Measurements from ENCODE around the gene MPRIP.

The MPRIP gene

GRCh38 chr17:17090642-17091103 lies 48.4 kb downstream of the MPRIP start:
- TF ChIP-seq CTCF (IDR thresholded peaks at IDR 0.05; ENCODE audit: extremely low read depth, insufficient read depth, missing control alignments): no peak
- DNase-seq (ENCODE audit: low spot score): no peak

DNA sequence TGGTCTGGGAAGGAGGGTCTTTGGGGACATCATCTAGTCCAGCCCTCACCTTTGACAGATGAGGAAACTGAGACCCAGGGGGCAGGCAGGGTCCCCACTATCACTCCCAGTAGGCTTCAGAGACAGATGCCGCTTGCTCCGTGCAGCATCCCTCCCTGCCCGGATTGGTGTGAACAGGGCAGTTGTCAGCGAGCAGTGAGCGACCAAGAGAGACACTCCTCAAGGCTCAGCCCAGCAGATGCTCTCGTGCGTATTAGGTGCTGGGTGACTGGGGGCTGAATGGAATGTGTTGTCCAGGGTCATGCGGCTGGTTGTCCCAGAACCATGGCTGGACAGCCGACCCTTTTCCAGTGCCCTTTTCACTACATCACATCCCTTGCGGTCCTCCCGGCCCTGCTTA lies 49.0 kb downstream of the MPRIP start:
- no peak for DNase-seq (ENCODE audit: low spot score)
- no peak for TF ChIP-seq CTCF (IDR thresholded peaks at IDR 0.05; ENCODE audit: extremely low read depth, insufficient read depth, missing control alignments)
- in situ Hi-C loops (cut with MboI; ENCODE audit: low pct_unique_long_range_greater_than_20kb, low sequenced_read_pairs, unreplicated experiment): no loop called here

More at GRCh38 chr17:17090642-17091103, 48.4 kb downstream of the MPRIP start:
- in situ Hi-C loops (cut with MboI; ENCODE audit: low pct_unique_long_range_greater_than_20kb, low sequenced_read_pairs, unreplicated experiment): no loop called here

- TF ChIP-seq CTCF (IDR thresholded peaks at IDR 0.05; ENCODE audit: extremely low read depth, insufficient read depth, missing control alignments): no peak
- in situ Hi-C loops (cut with MboI; ENCODE audit: low pct_unique_long_range_greater_than_20kb, low sequenced_read_pairs, unreplicated experiment): no loop called here
- DNase-seq (ENCODE audit: low spot score): no peak
Observed at GRCh38 chr17:17091856-17092756, 49.8 kb downstream of the MPRIP start.

DNA sequence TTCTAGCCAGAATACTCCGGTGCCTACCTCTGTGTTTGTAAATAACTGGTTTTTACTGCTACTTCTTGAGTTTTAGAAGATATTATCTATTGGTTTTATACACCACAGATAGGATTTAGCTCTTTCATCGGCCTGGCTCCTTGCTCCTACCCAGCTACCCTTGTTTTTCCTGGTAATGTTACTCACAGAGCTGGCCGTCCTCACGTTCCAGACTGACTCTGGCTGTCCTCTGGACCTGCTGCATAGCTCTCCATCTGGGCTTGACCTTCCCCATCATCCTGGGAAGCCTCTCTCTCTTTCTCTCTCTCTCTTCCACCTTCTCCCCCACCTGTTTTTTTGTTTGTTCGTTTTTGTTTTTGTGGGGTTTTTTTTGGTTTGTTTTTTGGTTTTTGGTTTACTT lies 51.5 kb downstream of the MPRIP start:
- TF ChIP-seq CTCF (IDR thresholded peaks at IDR 0.05; ENCODE audit: extremely low read depth, insufficient read depth, missing control alignments): no peak
- in situ Hi-C loops (cut with MboI; ENCODE audit: low pct_unique_long_range_greater_than_20kb, low sequenced_read_pairs, unreplicated experiment): no loop called here
- no peak for DNase-seq (ENCODE audit: low spot score)

GRCh38 chr17:17096438-17097178 lies 54.4 kb downstream of the MPRIP start:
- DNase-seq (ENCODE audit: low spot score): no peak
- in situ Hi-C loops (cut with MboI; ENCODE audit: low pct_unique_long_range_greater_than_20kb, low sequenced_read_pairs, unreplicated experiment): no loop called here
- no peak for TF ChIP-seq CTCF (IDR thresholded peaks at IDR 0.05; ENCODE audit: extremely low read depth, insufficient read depth, missing control alignments)

GRCh38 chr17:17097763-17098345 lies 55.6 kb downstream of the MPRIP start:
- DNase-seq (ENCODE audit: low spot score): no peak
- in situ Hi-C loops (cut with MboI; ENCODE audit: low pct_unique_long_range_greater_than_20kb, low sequenced_read_pairs, unreplicated experiment): no loop called here
- no peak for TF ChIP-seq CTCF (IDR thresholded peaks at IDR 0.05; ENCODE audit: extremely low read depth, insufficient read depth, missing control alignments)
